A549 (cell line): Measurements from ENCODE around the gene TSPAN8.

Experiments used
- CHD2 ChIP-seq: fragments of 150-350 bp; IDR thresholded peaks from 2 replicates; pipeline ENCODE4 v1.6.1; 2014; ENCODE audit warnings: low read length; ENCODE audit not compliant: partially characterized antibody
- CTCF ChIP-seq: fragments of >200 bp; sonication (Bioruptor Twin); formaldehyde crosslinking; IDR thresholded peaks from 3 replicates; pipeline ENCODE4 v1.5.1; 2016
- JUNB ChIP-seq: fragments of >200 bp; sonication (Bioruptor Twin); formaldehyde crosslinking; IDR thresholded peaks from 2 replicates; pipeline ENCODE4 v1.6.1; 2016
- KDM1A ChIP-seq: fragments of 200-600 bp; sonication (generic); IDR thresholded peaks from 2 replicates; pipeline ENCODE4 v1.6.1; 2016; ENCODE audit warnings: low read depth, mild to moderate bottlenecking
- PBX3 ChIP-seq: IDR thresholded peaks from 2 replicates; pipeline ENCODE4 v1.6.1; 2012
- POLR2A ChIP-seq: IDR thresholded peaks from 2 replicates; pipeline ENCODE4 v1.6.1; 2012; ENCODE audit warnings: mild to moderate bottlenecking, low read length
- RAD21 ChIP-seq, 2 experiments: fragments of >200 bp in 1 of 2; sonication (Bioruptor Twin) in 1 of 2; formaldehyde crosslinking in 1 of 2; IDR thresholded peaks in 1 of 2; conservative IDR thresholded peaks in 1 of 2; 2 replicates in 1 of 2; 3 replicates in 1 of 2; pipeline ENCODE4 v1.6.1; 2012 to 2018; ENCODE audit warnings: inconsistent platforms in 1 of 2
- REST ChIP-seq: fragments of 200-600 bp; sonication (generic); IDR thresholded peaks from 2 replicates; pipeline ENCODE4 v1.6.1; 2016; ENCODE audit warnings: antibody characterized with exemption, mild to moderate bottlenecking, moderate library complexity
- USF2 ChIP-seq: fragments of 450-650 bp; IDR thresholded peaks from 2 replicates; pipeline ENCODE4 v1.6.1; 2014; ENCODE audit warnings: antibody characterized with exemption

- TF ChIP-seq CTCF (no peak), KDM1A (no peak), USF2 (no peak), JUNB (no peak), RAD21 (conservative IDR thresholded peaks at IDR 0.05 in 1 of 2, IDR thresholded peaks at IDR 0.05 in 1 of 2) (no peak), CHD2 (no peak), POLR2A (no peak), REST (no peak), PBX3 (no peak)
Measured at GRCh38 chr12:71130521-71131069, 27.2 kb downstream of the TSPAN8 start.
